ENCODE measurements around the gene CCDC50.

CCDC50 gene

GRCh38 chr3:191350396-191351090, 21.3 kb downstream of the CCDC50 start:
- no peak for DNase-seq (ENCODE audit: low spot score)

- DNase-seq (ENCODE audit: low spot score): no peak
Observed at GRCh38 chr3:191352014-191352413, 22.8 kb downstream of the CCDC50 start.

- DNase-seq (ENCODE audit: low spot score): no peak
Observed at GRCh38 chr3:191353022-191353777, 24.0 kb downstream of the CCDC50 start.

GRCh38 chr3:191355406-191355805, 26.2 kb downstream of the CCDC50 start:
- DNase-seq (ENCODE audit: low spot score): no peak

- DNase-seq (ENCODE audit: low spot score): no peak
Observed at GRCh38 chr3:191356631-191357439, 27.6 kb downstream of the CCDC50 start.

- DNase-seq (ENCODE audit: low spot score): no peak
Observed at GRCh38 chr3:191357909-191358308, 28.7 kb downstream of the CCDC50 start.

- no peak for DNase-seq (ENCODE audit: low spot score)
Observed at GRCh38 chr3:191358929-191359328, 29.7 kb downstream of the CCDC50 start.

GRCh38 chr3:191360620-191361019, 31.4 kb downstream of the CCDC50 start:
- DNase-seq (ENCODE audit: low spot score): no peak

- DNase-seq (ENCODE audit: low spot score): no peak
Observed at GRCh38 chr3:191361456-191361855, 32.3 kb downstream of the CCDC50 start.

GRCh38 chr3:191362037-191362436, 32.8 kb downstream of the CCDC50 start:
- no peak for DNase-seq (ENCODE audit: low spot score)

GRCh38 chr3:191362524-191363090, 33.4 kb downstream of the CCDC50 start:
- no peak for DNase-seq (ENCODE audit: low spot score)

GRCh38 chr3:191363221-191363620, 34.0 kb downstream of the CCDC50 start:
- DNase-seq (ENCODE audit: low spot score): no peak

GRCh38 chr3:191366675-191367074, 37.5 kb downstream of the CCDC50 start:
- no peak for DNase-seq (ENCODE audit: low spot score)

- DNase-seq (ENCODE audit: low spot score): no peak
Observed at GRCh38 chr3:191368755-191369615, 39.8 kb downstream of the CCDC50 start.

- no peak for DNase-seq (ENCODE audit: low spot score)
Observed at GRCh38 chr3:191369616-191370010, 40.4 kb downstream of the CCDC50 start.

- peak; percentile 12 for DNase-seq (ENCODE audit: low spot score)
Observed at GRCh38 chr3:191372122-191372521, 42.9 kb downstream of the CCDC50 start.

GRCh38 chr3:191373327-191373726, 44.1 kb downstream of the CCDC50 start:
- DNase-seq (ENCODE audit: low spot score): no peak

- DNase-seq (ENCODE audit: low spot score): no peak
Observed at GRCh38 chr3:191376516-191377141, 47.4 kb downstream of the CCDC50 start.

- DNase-seq (ENCODE audit: low spot score): no peak
Observed at GRCh38 chr3:191378142-191378812, 49.1 kb downstream of the CCDC50 start.

- no peak for DNase-seq (ENCODE audit: low spot score)
Observed at GRCh38 chr3:191379446-191379845, 50.3 kb downstream of the CCDC50 start.

Measured in NAMALWA (cell line).